ENCODE results near the gene CUX1.

DNA sequence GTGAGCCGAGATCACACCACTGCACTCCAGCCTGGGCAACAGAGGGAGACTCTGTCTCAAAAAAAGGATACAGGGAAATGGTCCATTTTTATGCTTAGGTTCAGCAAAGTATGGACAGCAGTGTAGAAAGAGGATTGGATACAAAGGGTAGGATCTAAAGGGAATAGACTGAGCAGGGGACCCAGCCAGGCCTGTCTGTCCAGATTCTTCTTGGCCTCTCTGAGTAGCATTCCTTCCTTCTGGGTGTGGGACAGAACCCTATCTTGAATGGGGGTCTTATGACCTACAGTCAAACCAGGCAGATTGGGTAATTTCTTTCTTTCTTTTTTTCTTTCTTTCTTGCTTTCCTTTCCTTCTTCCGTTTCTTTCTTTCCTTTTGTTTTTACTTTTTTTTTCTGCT lies 494.9 kb downstream of the CUX1 start:
- no peak for TF ChIP-seq EZH2phosphoT487 (IDR thresholded peaks at IDR 0.05)
- TF ChIP-seq CTCF (IDR thresholded peaks at IDR 0.05): no peak

All from neural progenitor cell (in vitro differentiated cells).